ENCODE measurements around the gene OLIG2.
A peak's percentile ranks its signal among the peaks of the same experiment; 100 is the strongest.

OLIG2 gene

GRCh38 chr21:33032434-33033047 is 6.8 kb downstream of the OLIG2 start:
- H3K4me3 ChIP-seq (ENCODE audit: low read depth, low read length) = no peak overlapping the region
- TF ChIP-seq CTCF (conservative IDR thresholded peaks at IDR 0.05; ENCODE audit: low read depth, low read length) = no peak
- no peak for DNase-seq (ENCODE audit: low read depth)

- TF ChIP-seq CTCF (conservative IDR thresholded peaks at IDR 0.05; ENCODE audit: low read depth, low read length) = no peak
- H3K4me3 ChIP-seq (ENCODE audit: low read depth, low read length) = no peak overlapping the region
- no peak for DNase-seq (ENCODE audit: low read depth)
These were observed 7.6 kb downstream of the OLIG2 start for GRCh38 chr21:33033094-33033951.

GRCh38 chr21:33033961-33034413 is 8.3 kb downstream of the OLIG2 start:
- no peak for TF ChIP-seq CTCF (conservative IDR thresholded peaks at IDR 0.05; ENCODE audit: low read depth, low read length)
- no peak for DNase-seq (ENCODE audit: low read depth)
- no peak overlapping the region for H3K4me3 ChIP-seq (ENCODE audit: low read depth, low read length)

GRCh38 chr21:33035147-33035546 is 9.4 kb downstream of the OLIG2 start:
- TF ChIP-seq CTCF (conservative IDR thresholded peaks at IDR 0.05; ENCODE audit: low read depth, low read length) = no peak
- no peak overlapping the region for H3K4me3 ChIP-seq (ENCODE audit: low read depth, low read length)
- DNase-seq (ENCODE audit: low read depth) = no peak

- DNase-seq (ENCODE audit: low read depth) = peak; percentile 42
- no peak overlapping the region for H3K4me3 ChIP-seq (ENCODE audit: low read depth, low read length)
- no peak for TF ChIP-seq CTCF (conservative IDR thresholded peaks at IDR 0.05; ENCODE audit: low read depth, low read length)
These were observed 10.9 kb downstream of the OLIG2 start for GRCh38 chr21:33036430-33037162.

GRCh38 chr21:33037501-33037900 is 11.8 kb downstream of the OLIG2 start:
- H3K4me3 ChIP-seq (ENCODE audit: low read depth, low read length) = no peak overlapping the region
- no peak for DNase-seq (ENCODE audit: low read depth)
- TF ChIP-seq CTCF (conservative IDR thresholded peaks at IDR 0.05; ENCODE audit: low read depth, low read length) = no peak

Measured in choroid plexus epithelial cell (primary cell).